GM23338 (cell line): ENCODE data around the gene CEPT1. TPM values are rescaled to one million over a fixed set of nuclear protein-coding genes. Genes with fewer than 3 reads are reported as not detected.

ENCODE experiments used
- ATAC-seq: fragments of 200-7000 bp; cut with Tn5 transposase; 3 replicates; pipeline ENCODE4 v1.9.1; 2020
- DNase-seq: peaks from one replicate; pipeline ENCODE4 v3.0.0-alpha.2; 2015; ENCODE audit warnings: low spot score
- H2AFZ ChIP-seq: fragments of 200-600 bp; sonication (generic); 2 replicates; pipeline ENCODE4 v1.8.0; 2016; ENCODE audit warnings: antibody characterized with exemption, mild to moderate bottlenecking, moderate library complexity
- H3F3A ChIP-seq: fragments of 200-600 bp; sonication (generic); replicated peaks from 2 replicates; pipeline ENCODE4 v1.8.0; 2017; ENCODE audit warnings: antibody characterized with exemption, mixed run types, low read depth
- H3K27ac ChIP-seq: fragments of 200-600 bp; sonication (generic); 2 replicates; pipeline ENCODE4 v1.6.1; 2016; ENCODE audit warnings: low read depth
- H3K27me3 ChIP-seq: fragments of 200-600 bp; sonication (generic); 2 replicates; pipeline ENCODE4 v1.8.0; 2016; ENCODE audit warnings: mild to moderate bottlenecking, mixed run types, moderate library complexity; ENCODE audit not compliant: insufficient read depth
- H3K36me3 ChIP-seq: fragments of 200-600 bp; sonication (generic); 2 replicates; pipeline ENCODE4 v1.8.0; 2016; ENCODE audit warnings: mild to moderate bottlenecking; ENCODE audit not compliant: insufficient read depth
- H3K4me1 ChIP-seq: fragments of 200-600 bp; sonication (generic); 2 replicates; pipeline ENCODE4 v1.8.0; 2016; ENCODE audit warnings: mild to moderate bottlenecking, moderate library complexity; ENCODE audit not compliant: insufficient read depth
- H3K4me2 ChIP-seq: fragments of 200-600 bp; sonication (generic); 2 replicates; pipeline ENCODE4 v1.7.1; 2017; ENCODE audit warnings: mixed run types
- H3K4me3 ChIP-seq: fragments of 200-600 bp; sonication (generic); 2 replicates; pipeline ENCODE4 v1.6.1; 2016; ENCODE audit warnings: mixed run types
- H3K79me2 ChIP-seq: fragments of 200-600 bp; sonication (generic); replicated peaks from 2 replicates; pipeline ENCODE4 v1.8.0; 2017; ENCODE audit warnings: mild to moderate bottlenecking; ENCODE audit not compliant: insufficient read depth
- H3K9me2 ChIP-seq: fragments of 200-600 bp; sonication (generic); 2 replicates; pipeline ENCODE4 v1.8.0; 2017; ENCODE audit not compliant: insufficient read depth
- H4K20me1 ChIP-seq: fragments of 200-600 bp; sonication (generic); replicated peaks from 2 replicates; pipeline ENCODE4 v1.8.0; 2017; ENCODE audit warnings: mild to moderate bottlenecking; ENCODE audit not compliant: insufficient read depth
- H3K27ac Mint-ChIP-seq: 2 replicates; pipeline ENCODE4 v1.8.0; 2020; ENCODE audit warnings: inconsistent platforms, mild to moderate bottlenecking, moderate library complexity, mixed read lengths
- H3K27me3 Mint-ChIP-seq: 3 replicates; pipeline ENCODE4 v1.8.0; 2022; ENCODE audit warnings: low read depth, mild to moderate bottlenecking, moderate library complexity, mixed read lengths, inconsistent platforms; ENCODE audit not compliant: insufficient read depth, poor library complexity
- H3K36me3 Mint-ChIP-seq: 3 replicates; pipeline ENCODE4 v1.8.0; 2021; ENCODE audit warnings: low read depth, mild to moderate bottlenecking, inconsistent platforms, moderate library complexity, mixed read lengths
- H3K4me1 Mint-ChIP-seq: 3 replicates; pipeline ENCODE4 v1.8.0; 2020; ENCODE audit warnings: mild to moderate bottlenecking, inconsistent platforms, mixed read lengths
- H3K4me3 Mint-ChIP-seq: 3 replicates; pipeline ENCODE4 v1.8.0; 2021; ENCODE audit warnings: moderate library complexity, mild to moderate bottlenecking, inconsistent platforms, mixed read lengths
- H3K9me3 Mint-ChIP-seq: 3 replicates; pipeline ENCODE4 v1.8.0; 2020; ENCODE audit warnings: moderate library complexity, mild to moderate bottlenecking, inconsistent platforms, mixed read lengths
- CREB1 ChIP-seq: fragments of 250-450 bp; sonication (Bioruptor Pico); IDR thresholded peaks from 2 replicates; pipeline ENCODE4 v1.5.0; 2020; ENCODE audit warnings: low read depth, mild to moderate bottlenecking, moderate library complexity
- EZH2phosphoT487 ChIP-seq: fragments of 200-600 bp; sonication (generic); IDR thresholded peaks from one replicate; pipeline ENCODE4 v1.8.1; 2018; ENCODE audit warnings: antibody characterized with exemption; ENCODE audit not compliant: unreplicated experiment
- JUNB ChIP-seq: IDR thresholded peaks from one replicate; pipeline ENCODE4 v1.6.1; 2016; ENCODE audit warnings: antibody characterized with exemption; ENCODE audit not compliant: unreplicated experiment
- NANOG ChIP-seq: IDR thresholded peaks from 2 replicates; pipeline ENCODE4 v1.6.1; 2016; ENCODE audit warnings: antibody characterized with exemption, borderline replicate concordance
- POLR2AphosphoS5 ChIP-seq: IDR thresholded peaks from 2 replicates; pipeline ENCODE4 v1.6.1; 2016; ENCODE audit warnings: antibody characterized with exemption, low read depth
- STAT1 ChIP-seq: IDR thresholded peaks from one replicate; pipeline ENCODE4 v1.6.1; 2016; ENCODE audit warnings: antibody characterized with exemption; ENCODE audit not compliant: unreplicated experiment
- ZNF114 ChIP-seq: fragments of 250-450 bp; sonication (Bioruptor Pico); IDR thresholded peaks from 2 replicates; pipeline ENCODE4 v1.5.0; 2020; ENCODE audit warnings: mild to moderate bottlenecking, moderate library complexity
- ZNF331 ChIP-seq: fragments of 250-450 bp; sonication (Bioruptor Pico); IDR thresholded peaks from 2 replicates; pipeline ENCODE4 v1.5.0; 2020; ENCODE audit warnings: low read depth, mild to moderate bottlenecking, moderate library complexity
- polyA plus RNA-seq: library from polyadenylated mRNA; unstranded; fragments of >200 nt; fragmentation: Nextera tagmentation; extraction: Ambion mirVana; gene quantifications from 2 replicates; pipeline ENCODE4 v1.2.1, GENCODE V29; 2016
- total RNA-seq: library from RNA; depleted of rRNA; stranded (reverse); fragments of >200 nt; shearing (Covaris generic); gene quantifications from 2 replicates; pipeline ENCODE4 v1.2.3, GENCODE V29; 2014
- TF ChIP-seq, protein P1 (sequence below): IDR thresholded peaks from one replicate; pipeline ENCODE4 v1.6.1; 2018; ENCODE audit warnings: antibody characterized with exemption; ENCODE audit not compliant: unreplicated experiment
- TF ChIP-seq, protein P2 (sequence below): IDR thresholded peaks from 2 replicates; pipeline ENCODE4 v1.6.1; 2016; ENCODE audit warnings: antibody characterized with exemption
- TF ChIP-seq, protein P3 (sequence below), 2 experiments: fragments of 200-600 bp in 1 of 2; sonication (generic) in 1 of 2; conservative IDR thresholded peaks; 2 replicates each; pipeline versions ENCODE4 v1.5.1 to v1.6.1; 2016 to 2017; ENCODE audit warnings: antibody characterized with exemption in 2 of 2, low read depth in 2 of 2, mild to moderate bottlenecking in 2 of 2, moderate library complexity in 1 of 2
- TF ChIP-seq, protein P4 (sequence below): fragments of 250-450 bp; sonication (Bioruptor Pico); IDR thresholded peaks from 2 replicates; pipeline ENCODE4 v1.5.0; 2020; ENCODE audit warnings: mild to moderate bottlenecking, moderate library complexity

CEPT1 gene
- total and polyA plus RNA-seq, 2 experiments from 2014 or later = 17.3 to 39.5 TPM

DNA sequence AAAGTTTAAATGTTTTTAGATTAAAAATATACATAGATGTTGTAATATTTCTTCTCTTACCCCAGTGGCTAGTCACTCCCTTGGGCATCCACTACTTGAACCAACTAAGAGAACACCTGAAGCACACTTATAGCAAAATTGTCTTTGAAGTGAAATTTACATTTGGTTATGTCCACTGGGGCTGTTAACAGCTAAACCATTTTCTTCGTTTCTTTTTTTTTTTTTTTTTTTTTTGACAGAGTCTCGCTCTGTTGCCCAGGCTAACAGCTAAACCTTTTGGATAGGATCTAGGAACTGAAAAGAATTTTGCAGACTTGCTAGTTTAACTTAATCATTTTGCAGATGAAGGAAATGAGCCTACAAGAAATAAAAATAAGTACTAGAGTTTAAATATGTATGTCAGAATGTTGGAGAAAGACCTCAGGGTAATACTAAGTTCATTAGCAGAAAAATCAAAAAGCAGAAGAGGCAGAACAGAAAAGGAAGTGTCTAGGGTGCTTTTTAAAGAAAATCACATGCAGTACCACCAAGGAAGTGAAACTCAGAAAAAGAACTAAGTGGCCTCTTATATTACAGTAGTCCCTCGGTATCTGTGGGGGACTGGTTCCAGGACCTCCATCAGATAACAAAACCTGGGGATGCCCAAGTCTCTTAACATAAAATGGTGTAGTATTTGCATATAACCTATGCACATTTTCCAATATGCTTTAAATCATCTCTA, 11.9 kb upstream of the CEPT1 start (continued):
- TF ChIP-seq CREB1 (CRISPR knock-in tag) (no peak), POLR2AphosphoS5 (no peak), EZH2phosphoT487 (no peak), STAT1 (no peak), ZNF114 (CRISPR knock-in tag) (no peak), NANOG (no peak), ZNF331 (CRISPR knock-in tag) (no peak), JUNB (no peak)
- TF ChIP-seq, protein P1, sequence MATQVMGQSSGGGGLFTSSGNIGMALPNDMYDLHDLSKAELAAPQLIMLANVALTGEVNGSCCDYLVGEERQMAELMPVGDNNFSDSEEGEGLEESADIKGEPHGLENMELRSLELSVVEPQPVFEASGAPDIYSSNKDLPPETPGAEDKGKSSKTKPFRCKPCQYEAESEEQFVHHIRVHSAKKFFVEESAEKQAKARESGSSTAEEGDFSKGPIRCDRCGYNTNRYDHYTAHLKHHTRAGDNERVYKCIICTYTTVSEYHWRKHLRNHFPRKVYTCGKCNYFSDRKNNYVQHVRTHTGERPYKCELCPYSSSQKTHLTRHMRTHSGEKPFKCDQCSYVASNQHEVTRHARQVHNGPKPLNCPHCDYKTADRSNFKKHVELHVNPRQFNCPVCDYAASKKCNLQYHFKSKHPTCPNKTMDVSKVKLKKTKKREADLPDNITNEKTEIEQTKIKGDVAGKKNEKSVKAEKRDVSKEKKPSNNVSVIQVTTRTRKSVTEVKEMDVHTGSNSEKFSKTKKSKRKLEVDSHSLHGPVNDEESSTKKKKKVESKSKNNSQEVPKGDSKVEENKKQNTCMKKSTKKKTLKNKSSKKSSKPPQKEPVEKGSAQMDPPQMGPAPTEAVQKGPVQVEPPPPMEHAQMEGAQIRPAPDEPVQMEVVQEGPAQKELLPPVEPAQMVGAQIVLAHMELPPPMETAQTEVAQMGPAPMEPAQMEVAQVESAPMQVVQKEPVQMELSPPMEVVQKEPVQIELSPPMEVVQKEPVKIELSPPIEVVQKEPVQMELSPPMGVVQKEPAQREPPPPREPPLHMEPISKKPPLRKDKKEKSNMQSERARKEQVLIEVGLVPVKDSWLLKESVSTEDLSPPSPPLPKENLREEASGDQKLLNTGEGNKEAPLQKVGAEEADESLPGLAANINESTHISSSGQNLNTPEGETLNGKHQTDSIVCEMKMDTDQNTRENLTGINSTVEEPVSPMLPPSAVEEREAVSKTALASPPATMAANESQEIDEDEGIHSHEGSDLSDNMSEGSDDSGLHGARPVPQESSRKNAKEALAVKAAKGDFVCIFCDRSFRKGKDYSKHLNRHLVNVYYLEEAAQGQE = no peak
- TF ChIP-seq, protein P2, sequence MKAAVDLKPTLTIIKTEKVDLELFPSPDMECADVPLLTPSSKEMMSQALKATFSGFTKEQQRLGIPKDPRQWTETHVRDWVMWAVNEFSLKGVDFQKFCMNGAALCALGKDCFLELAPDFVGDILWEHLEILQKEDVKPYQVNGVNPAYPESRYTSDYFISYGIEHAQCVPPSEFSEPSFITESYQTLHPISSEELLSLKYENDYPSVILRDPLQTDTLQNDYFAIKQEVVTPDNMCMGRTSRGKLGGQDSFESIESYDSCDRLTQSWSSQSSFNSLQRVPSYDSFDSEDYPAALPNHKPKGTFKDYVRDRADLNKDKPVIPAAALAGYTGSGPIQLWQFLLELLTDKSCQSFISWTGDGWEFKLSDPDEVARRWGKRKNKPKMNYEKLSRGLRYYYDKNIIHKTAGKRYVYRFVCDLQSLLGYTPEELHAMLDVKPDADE = no peak
- TF ChIP-seq, protein P3, sequence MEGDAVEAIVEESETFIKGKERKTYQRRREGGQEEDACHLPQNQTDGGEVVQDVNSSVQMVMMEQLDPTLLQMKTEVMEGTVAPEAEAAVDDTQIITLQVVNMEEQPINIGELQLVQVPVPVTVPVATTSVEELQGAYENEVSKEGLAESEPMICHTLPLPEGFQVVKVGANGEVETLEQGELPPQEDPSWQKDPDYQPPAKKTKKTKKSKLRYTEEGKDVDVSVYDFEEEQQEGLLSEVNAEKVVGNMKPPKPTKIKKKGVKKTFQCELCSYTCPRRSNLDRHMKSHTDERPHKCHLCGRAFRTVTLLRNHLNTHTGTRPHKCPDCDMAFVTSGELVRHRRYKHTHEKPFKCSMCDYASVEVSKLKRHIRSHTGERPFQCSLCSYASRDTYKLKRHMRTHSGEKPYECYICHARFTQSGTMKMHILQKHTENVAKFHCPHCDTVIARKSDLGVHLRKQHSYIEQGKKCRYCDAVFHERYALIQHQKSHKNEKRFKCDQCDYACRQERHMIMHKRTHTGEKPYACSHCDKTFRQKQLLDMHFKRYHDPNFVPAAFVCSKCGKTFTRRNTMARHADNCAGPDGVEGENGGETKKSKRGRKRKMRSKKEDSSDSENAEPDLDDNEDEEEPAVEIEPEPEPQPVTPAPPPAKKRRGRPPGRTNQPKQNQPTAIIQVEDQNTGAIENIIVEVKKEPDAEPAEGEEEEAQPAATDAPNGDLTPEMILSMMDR (conservative IDR thresholded peaks at IDR 0.05; ENCODE audit: low read depth in 2 of 2) = no peak

DNA sequence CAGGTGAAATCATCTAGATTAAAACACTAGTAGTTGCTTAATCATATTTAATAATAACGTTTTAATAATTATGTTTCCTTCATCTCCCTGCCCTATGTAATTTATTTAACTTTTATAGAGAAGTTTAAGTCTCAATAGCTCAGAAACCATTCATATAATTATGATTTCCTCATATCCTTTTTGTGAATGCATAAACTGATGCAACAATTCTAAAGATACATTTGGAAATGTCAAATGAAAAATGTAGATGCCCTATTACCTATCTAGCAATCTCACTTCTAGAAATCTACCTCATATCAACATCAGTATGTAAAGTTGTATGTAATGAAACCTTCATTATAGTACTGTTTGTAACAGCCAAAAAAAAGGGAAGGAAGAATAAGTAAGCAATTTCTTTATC, 10.6 kb upstream of the CEPT1 start:
- DNase-seq = no peak
- no peaks in the 10 kb centered on the region for H3K27me3 ChIP-seq
- no peaks in the 10 kb centered on the region for H3K9me2 ChIP-seq
- no peaks in the 10 kb centered on the region for H3K27me3 Mint-ChIP-seq
- H2AFZ ChIP-seq = no peak overlapping the region
- peaks cover 7% of the 10 kb centered on the region; the same call in 1 of the 2 replicates for H4K20me1 ChIP-seq
- ATAC-seq = no peak
- H3K36me3 ChIP-seq = peaks cover 6% of the 10 kb centered on the region; the same call in 1 of the 2 replicates
- peaks cover 13% of the 10 kb centered on the region; the same call in 1 of the 3 replicates for H3K36me3 Mint-ChIP-seq
- H3K9me3 Mint-ChIP-seq = no peaks in the 10 kb centered on the region
- no peaks in the 10 kb centered on the region for H3F3A ChIP-seq
- no peak overlapping the region for H3K27ac ChIP-seq
- H3K4me1 ChIP-seq = no peaks in the 10 kb centered on the region; the same call in 1 of the 2 replicates
- no peak overlapping the region for H3K27ac Mint-ChIP-seq
- peaks cover 6% of the 10 kb centered on the region; the same call in 1 of the 3 replicates for H3K4me1 Mint-ChIP-seq
- no peak overlapping the region for H3K4me3 Mint-ChIP-seq
- H3K4me3 ChIP-seq = no peak overlapping the region
- H3K79me2 ChIP-seq = no peaks in the 10 kb centered on the region
- H3K4me2 ChIP-seq = no peak overlapping the region
- TF ChIP-seq EZH2phosphoT487 (no peak), ZNF114 (CRISPR knock-in tag) (no peak), POLR2AphosphoS5 (no peak), NANOG (no peak)
- TF ChIP-seq, protein P4, sequence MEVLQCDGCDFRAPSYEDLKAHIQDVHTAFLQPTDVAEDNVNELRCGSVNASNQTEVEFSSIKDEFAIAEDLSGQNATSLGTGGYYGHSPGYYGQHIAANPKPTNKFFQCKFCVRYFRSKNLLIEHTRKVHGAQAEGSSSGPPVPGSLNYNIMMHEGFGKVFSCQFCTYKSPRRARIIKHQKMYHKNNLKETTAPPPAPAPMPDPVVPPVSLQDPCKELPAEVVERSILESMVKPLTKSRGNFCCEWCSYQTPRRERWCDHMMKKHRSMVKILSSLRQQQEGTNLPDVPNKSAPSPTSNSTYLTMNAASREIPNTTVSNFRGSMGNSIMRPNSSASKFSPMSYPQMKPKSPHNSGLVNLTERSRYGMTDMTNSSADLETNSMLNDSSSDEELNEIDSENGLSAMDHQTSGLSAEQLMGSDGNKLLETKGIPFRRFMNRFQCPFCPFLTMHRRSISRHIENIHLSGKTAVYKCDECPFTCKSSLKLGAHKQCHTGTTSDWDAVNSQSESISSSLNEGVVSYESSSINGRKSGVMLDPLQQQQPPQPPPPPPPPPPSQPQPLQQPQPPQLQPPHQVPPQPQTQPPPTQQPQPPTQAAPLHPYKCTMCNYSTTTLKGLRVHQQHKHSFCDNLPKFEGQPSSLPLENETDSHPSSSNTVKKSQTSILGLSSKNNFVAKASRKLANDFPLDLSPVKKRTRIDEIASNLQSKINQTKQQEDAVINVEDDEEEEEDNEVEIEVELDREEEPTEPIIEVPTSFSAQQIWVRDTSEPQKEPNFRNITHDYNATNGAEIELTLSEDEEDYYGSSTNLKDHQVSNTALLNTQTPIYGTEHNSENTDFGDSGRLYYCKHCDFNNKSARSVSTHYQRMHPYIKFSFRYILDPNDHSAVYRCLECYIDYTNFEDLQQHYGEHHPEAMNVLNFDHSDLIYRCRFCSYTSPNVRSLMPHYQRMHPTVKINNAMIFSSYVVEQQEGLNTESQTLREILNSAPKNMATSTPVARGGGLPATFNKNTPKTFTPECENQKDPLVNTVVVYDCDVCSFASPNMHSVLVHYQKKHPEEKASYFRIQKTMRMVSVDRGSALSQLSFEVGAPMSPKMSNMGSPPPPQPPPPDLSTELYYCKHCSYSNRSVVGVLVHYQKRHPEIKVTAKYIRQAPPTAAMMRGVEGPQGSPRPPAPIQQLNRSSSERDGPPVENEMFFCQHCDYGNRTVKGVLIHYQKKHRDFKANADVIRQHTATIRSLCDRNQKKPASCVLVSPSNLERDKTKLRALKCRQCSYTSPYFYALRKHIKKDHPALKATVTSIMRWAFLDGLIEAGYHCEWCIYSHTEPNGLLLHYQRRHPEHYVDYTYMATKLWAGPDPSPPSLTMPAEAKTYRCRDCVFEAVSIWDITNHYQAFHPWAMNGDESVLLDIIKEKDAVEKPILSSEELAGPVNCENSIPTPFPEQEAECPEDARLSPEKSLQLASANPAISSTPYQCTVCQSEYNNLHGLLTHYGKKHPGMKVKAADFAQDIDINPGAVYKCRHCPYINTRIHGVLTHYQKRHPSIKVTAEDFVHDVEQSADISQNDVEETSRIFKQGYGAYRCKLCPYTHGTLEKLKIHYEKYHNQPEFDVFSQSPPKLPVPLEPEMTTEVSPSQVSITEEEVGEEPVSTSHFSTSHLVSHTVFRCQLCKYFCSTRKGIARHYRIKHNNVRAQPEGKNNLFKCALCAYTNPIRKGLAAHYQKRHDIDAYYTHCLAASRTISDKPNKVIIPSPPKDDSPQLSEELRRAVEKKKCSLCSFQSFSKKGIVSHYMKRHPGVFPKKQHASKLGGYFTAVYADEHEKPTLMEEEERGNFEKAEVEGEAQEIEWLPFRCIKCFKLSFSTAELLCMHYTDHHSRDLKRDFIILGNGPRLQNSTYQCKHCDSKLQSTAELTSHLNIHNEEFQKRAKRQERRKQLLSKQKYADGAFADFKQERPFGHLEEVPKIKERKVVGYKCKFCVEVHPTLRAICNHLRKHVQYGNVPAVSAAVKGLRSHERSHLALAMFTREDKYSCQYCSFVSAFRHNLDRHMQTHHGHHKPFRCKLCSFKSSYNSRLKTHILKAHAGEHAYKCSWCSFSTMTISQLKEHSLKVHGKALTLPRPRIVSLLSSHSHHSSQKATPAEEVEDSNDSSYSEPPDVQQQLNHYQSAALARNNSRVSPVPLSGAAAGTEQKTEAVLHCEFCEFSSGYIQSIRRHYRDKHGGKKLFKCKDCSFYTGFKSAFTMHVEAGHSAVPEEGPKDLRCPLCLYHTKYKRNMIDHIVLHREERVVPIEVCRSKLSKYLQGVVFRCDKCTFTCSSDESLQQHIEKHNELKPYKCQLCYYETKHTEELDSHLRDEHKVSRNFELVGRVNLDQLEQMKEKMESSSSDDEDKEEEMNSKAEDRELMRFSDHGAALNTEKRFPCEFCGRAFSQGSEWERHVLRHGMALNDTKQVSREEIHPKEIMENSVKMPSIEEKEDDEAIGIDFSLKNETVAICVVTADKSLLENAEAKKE (CRISPR knock-in tag) = no peak
